Measurements from ENCODE around the gene OASL.
"Not testable (repeated sequence)": the region's sequence is repeated elsewhere in the genome, so short reads cannot be mapped to it uniquely, and the experiment has no call there.

OASL gene

GRCh38 chr12:121060149-121061001 lies 21.3 kb upstream of the OASL start:
- in situ Hi-C loops (cut with MboI; ENCODE audit: low sequenced_read_pairs): loop anchor here (25.0 kb wide), 1 partner anchor 177 kb away; no protein-coding TSS in a partner anchor

DNA sequence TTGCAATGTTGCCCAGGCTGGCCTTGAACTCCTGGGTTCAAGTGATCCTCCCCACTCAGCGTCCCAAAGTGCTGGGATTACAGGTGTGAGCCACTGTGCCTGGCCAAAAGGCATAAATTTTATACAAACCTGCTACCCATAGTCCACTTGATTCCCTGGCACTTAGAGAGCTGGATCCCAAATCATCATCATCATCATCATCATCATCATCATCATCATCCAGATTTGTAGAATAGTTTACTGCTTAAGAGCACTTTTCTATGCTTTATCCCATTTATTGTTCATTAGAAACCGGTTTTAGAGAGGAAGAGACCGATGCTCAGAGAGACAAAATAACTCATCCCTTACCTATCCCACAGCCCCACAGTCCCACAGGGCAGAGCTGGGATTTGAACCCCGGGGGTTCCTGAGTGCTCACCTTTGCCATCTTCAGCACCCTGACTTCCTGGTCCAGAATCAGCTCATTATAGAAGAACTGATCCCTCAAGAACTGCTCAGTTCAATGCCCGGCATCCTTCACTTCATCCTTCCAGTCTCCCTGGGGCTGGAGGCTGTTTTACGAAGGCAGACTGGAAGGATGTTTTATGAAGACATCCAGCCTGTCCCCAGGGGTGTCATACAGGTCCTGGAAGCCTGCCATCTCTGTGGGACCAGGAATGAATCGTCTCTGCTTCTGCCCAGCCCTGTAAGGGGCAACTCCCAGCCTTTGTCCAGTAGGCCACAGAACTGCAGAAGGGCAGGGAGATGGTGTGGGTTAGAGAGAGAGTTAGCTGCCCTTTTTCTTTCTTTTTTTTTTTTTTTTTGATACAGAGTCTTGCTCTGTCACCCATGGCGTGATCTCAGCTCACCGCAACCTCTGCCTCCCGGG lies 20.2 kb upstream of the OASL start:
- in situ Hi-C loops (cut with MboI; ENCODE audit: low sequenced_read_pairs): loop anchor here (25.0 kb wide), 1 partner anchor 178 kb away; no protein-coding TSS in a partner anchor

DNA sequence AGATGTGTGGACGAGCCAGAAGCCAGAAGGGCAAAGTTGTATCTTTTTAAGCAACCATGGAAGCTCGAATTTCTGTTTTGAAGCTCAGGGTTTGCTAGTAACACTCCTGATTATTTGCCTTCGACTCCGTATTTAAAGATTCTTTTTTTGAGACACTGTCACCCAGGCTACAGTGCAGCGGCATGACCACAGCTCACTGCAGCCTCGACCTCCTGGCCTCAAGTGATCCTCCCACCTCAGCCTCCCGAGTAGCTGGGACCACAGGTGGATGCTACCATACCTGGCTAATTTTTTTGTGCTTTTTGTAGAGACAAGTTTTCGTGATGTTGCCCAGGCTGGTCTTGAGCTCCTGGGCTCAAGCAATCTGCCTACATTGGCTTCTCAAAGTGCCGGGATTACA lies 18.7 kb upstream of the OASL start:
- in situ Hi-C loops (cut with MboI; ENCODE audit: low sequenced_read_pairs): loop anchor here (25.0 kb wide), 1 partner anchor 180 kb away; no protein-coding TSS in a partner anchor

GRCh38 chr12:121053706-121054105 lies 14.7 kb upstream of the OASL start:
- in situ Hi-C loops (cut with MboI; ENCODE audit: low sequenced_read_pairs): loop anchor here (25.0 kb wide), 1 partner anchor 184 kb away; no protein-coding TSS in a partner anchor

GRCh38 chr12:121050725-121051124 lies 11.7 kb upstream of the OASL start:
- in situ Hi-C loops (cut with MboI; ENCODE audit: low sequenced_read_pairs): loop anchor here (25.0 kb wide), 1 partner anchor 187 kb away; no protein-coding TSS in a partner anchor

DNA sequence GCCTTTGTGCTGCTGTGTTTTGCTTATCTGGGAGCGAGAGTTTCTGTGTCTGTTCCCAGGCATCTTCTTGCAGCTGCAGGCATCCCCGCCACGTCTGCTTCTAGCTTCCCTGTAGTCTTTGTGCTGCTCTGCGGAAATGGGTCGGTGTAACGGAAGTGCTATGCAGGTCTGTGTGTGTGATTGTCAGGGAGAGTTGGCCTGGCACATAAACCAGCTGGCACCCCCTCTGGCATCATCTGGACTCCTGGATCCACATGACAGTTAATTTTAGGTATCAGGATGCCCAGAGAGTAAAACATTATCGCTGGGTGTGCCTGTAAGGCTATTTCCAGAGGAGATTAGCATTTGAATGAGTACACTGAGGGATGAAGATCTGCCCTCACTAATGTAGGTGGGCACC lies 9.4 kb upstream of the OASL start:
- in situ Hi-C loops (cut with MboI; ENCODE audit: low sequenced_read_pairs): no loop called here

GRCh38 chr12:121047400-121047799 lies 8.4 kb upstream of the OASL start:
- in situ Hi-C loops (cut with MboI; ENCODE audit: low sequenced_read_pairs): not testable (repeated sequence)

DNA sequence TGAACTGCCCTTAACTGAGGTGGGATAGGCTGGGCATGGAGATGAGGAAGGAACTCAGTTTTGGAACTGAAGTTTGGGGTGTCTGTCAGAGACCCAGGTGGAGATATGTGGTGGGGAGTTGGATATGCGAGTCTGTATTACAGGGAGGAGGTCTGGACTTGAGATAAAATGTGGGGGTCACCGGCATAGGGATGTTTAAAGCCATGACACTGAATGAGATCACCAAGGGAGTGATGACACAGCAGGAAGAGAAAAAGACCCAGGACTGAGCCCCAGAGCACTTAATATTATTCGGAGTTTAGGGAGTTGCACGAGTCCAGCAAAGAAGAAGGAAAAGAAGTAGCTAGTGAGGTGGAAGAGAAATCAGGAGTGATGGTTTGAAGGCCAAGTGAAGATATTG lies 4.0 kb upstream of the OASL start:
- in situ Hi-C loops (cut with MboI; ENCODE audit: low sequenced_read_pairs): no loop called here

- in situ Hi-C loops (cut with MboI; ENCODE audit: low sequenced_read_pairs): no loop called here
These were observed 2.2 kb downstream of the OASL start for GRCh38 chr12:121036810-121037326.

GRCh38 chr12:121034616-121035305 lies 4.3 kb downstream of the OASL start:
- in situ Hi-C loops (cut with MboI; ENCODE audit: low sequenced_read_pairs): no loop called here

- in situ Hi-C loops (cut with MboI; ENCODE audit: low sequenced_read_pairs): no loop called here
These were observed 5.3 kb downstream of the OASL start for GRCh38 chr12:121033625-121034349.

DNA sequence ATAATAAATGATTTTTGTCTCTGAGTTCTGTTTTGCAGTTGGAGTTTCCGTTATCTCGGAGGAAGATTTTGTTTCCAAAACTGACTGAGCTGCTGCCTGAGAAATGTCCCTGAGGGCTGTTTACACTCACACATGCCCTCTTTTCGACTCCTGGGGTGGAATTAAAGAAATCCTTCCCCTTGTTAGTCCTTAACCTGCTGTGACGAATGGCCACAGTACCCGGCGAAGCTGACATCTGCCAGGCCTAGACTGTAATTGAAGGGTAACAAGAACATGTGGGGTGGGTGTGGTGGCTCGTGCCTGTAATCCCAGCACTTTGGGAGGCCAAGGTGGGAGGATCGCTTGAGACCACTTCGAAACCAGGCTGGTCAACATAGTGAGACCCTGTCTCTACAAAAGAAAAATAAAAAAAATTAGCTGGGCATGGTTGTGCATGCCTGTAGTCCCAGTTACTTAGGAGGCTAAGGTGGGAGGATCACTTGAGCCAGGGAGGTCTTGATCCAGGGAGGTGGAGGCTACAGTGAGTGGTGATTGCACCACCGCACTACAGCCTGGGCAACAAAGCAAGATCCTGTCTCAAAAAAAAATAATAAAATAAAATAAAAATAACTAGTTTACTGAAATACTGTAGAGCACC lies 8.4 kb downstream of the OASL start:
- in situ Hi-C loops (cut with MboI; ENCODE audit: low sequenced_read_pairs): no loop called here

DNA sequence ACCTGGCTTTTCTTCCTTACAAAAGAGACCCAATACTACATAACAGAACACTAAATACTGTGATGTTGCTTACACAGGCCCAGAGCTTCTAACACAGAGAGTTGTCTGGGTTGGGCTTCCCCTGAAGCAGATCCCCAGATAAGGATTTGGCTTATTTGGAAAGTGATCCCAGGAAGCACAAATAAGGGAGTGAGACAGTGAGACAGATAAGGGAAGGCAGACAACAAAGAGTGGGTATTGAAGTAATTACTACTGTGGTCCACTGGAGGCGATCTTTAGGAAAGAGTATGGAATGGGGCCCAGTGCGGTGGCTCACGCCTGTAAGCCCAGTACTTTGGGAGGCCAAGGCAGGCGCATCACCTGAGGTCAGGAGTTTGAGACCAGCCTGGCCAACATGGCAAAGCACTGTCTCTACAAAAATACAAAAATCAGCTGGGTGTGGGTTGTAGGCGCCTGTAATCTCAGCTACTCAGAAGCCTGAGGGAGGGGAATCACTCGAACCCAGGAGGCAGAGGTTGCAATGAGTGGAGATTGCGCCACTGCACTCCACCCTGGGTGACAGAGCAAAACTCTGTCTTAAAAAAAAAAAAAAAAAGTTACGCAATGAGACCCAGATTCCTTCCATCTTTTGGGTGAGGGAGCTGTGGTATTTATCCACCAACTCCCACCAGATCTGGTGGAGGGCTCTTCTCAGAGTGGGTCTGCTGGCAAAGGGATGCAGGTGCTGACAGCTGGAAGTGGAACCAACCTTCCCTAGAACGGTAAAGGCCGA lies 12.6 kb downstream of the OASL start:
- in situ Hi-C loops (cut with MboI; ENCODE audit: low sequenced_read_pairs): no loop called here

GRCh38 chr12:121025442-121026226 lies 13.4 kb downstream of the OASL start:
- in situ Hi-C loops (cut with MboI; ENCODE audit: low sequenced_read_pairs): no loop called here

DNA sequence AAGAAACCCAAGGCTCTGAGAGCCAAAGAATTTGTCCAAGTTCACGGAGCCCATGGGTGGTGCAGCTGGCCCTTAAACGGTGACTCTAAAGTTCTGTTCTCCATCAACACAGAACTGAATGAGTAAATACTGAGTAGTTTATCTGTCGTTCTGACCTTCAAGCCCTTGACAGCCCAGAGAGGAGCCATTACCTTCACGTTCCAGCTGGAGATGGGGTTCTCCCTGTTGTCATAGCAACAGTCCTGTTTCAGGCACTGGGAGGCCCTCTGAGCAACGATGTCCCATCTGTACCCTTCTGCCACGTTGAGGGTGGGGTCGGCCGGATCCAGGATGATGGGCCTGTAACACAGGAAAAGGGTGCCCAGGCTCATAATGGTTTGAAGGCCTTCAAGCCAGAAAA lies 15.2 kb downstream of the OASL start:
- in situ Hi-C loops (cut with MboI; ENCODE audit: low sequenced_read_pairs): no loop called here

DNA sequence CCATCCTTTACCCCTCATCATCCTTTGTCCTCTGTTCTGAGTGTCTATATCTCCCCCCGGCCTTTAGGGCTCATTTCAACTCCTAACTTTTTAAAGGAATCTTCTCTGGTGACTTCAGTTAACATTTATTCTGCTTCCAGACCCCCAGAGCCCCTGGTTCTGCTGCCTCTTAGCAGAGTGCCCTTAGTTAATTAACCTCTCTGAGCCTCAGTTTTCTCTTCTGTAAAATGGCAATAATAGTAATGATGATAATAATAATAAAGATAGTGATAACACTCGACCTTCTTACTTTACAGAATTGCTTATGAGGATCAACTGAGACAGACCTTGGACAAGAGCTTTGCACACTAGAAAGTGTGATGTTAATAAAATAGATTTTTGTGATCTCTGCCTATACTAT lies 16.3 kb downstream of the OASL start:
- in situ Hi-C loops (cut with MboI; ENCODE audit: low sequenced_read_pairs): no loop called here

GRCh38 chr12:121021754-121022153 lies 17.3 kb downstream of the OASL start:
- in situ Hi-C loops (cut with MboI; ENCODE audit: low sequenced_read_pairs): no loop called here

Measured in HL-60/S4 treated with phorbol 12-myristate 13-acetate at 8.2 ng/mL for 4 days and 3 days (cell line).